Activated naive CD4-positive, alpha-beta T cell treated with anti-CD3 and anti-CD28 coated beads, Interleukin-2, amount 10 ng/mL, durations not matched to agents 7 days and 5 days (primary cell): ENCODE results near the gene AK5.
A peak's percentile ranks its signal among the peaks of the same experiment; 100 is the strongest.
"Not testable (repeated sequence)": the region's sequence is repeated elsewhere in the genome, so short reads cannot be mapped to it uniquely, and the experiment has no call there.

ENCODE experiments used
- CTCF ChIA-PET: fragments of 350-600 bp; sonication (Branson Sonifier 250); formaldehyde crosslinking; loops from one replicate; lab custom pipeline; 2021; ENCODE audit warnings: antibody characterized with exemption; lab: Charles Lee
- DNase-seq: peaks from one replicate; pipeline ENCODE4 v3.0.0-alpha.2; 2020
- H3K27ac Mint-ChIP-seq: one replicate; pipeline ENCODE4 v1.8.0; 2021; ENCODE audit warnings: mild to moderate bottlenecking, moderate library complexity, mixed read lengths
- H3K27me3 Mint-ChIP-seq: one replicate; pipeline ENCODE4 v1.8.0; 2021; ENCODE audit warnings: mild to moderate bottlenecking, mixed read lengths
- H3K36me3 Mint-ChIP-seq: one replicate; pipeline ENCODE4 v1.8.0; 2021; ENCODE audit warnings: mixed read lengths
- H3K4me1 Mint-ChIP-seq: one replicate; pipeline ENCODE4 v1.8.0; 2021; ENCODE audit warnings: mixed read lengths
- H3K4me3 Mint-ChIP-seq: one replicate; pipeline ENCODE4 v1.8.0; 2021; ENCODE audit warnings: mild to moderate bottlenecking, moderate library complexity, mixed read lengths
- H3K9me3 Mint-ChIP-seq: one replicate; pipeline ENCODE4 v1.8.0; 2021; ENCODE audit warnings: mixed read lengths

AK5 gene

DNA sequence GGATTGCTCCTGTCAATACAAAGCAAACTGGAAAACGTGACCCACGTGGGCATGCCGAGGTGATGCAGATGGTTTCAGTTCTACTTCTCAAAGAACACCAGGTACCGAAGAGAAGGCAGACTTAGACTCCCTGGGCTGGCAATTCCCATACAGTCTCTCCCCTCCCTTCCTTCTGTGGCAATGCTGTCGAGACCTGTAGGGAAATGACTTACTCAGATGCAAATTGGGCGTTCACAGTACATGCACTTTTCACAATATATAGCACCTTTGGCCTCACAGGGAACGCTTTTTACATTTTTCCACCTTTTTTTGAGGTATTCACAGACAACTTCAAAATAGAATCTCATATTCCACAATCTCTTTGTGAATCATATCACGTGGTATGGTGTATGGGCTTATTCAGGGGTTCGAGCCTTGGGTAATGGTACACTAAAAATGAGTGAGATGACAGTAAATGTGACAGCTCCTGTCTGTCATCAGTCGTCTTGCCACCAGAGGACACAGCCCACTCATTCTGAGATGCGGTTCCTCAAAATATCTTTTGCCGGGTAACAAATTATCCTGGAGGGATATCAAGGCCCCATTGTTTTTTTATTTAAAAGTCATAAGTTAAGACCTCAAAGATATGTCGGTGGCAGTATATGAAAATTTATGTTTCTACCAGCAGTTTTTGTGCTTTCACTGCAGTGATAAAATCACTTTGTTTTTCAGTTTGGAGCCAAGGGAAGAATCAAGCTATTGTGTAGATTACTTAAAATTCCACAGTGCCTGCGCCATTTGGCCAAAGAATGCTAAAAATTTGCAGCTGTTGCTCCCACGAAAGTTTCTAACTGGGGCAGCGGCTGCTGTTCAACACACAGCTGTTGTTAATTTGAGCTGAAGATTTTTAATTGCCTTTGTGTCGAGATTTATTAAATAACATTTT, 232.3 kb downstream of the AK5 start:
- H3K9me3 Mint-ChIP-seq, result no peaks in the 10 kb centered on the region
- no peaks in the 10 kb centered on the region for H3K27me3 Mint-ChIP-seq
- H3K4me3 Mint-ChIP-seq, result no peak overlapping the region
- H3K36me3 Mint-ChIP-seq, result no peaks in the 10 kb centered on the region
- no peak for DNase-seq
- H3K4me1 Mint-ChIP-seq, result peaks cover 7% of the 10 kb centered on the region
- H3K27ac Mint-ChIP-seq, result no peak overlapping the region
- CTCF ChIA-PET, result no interaction called here

DNA sequence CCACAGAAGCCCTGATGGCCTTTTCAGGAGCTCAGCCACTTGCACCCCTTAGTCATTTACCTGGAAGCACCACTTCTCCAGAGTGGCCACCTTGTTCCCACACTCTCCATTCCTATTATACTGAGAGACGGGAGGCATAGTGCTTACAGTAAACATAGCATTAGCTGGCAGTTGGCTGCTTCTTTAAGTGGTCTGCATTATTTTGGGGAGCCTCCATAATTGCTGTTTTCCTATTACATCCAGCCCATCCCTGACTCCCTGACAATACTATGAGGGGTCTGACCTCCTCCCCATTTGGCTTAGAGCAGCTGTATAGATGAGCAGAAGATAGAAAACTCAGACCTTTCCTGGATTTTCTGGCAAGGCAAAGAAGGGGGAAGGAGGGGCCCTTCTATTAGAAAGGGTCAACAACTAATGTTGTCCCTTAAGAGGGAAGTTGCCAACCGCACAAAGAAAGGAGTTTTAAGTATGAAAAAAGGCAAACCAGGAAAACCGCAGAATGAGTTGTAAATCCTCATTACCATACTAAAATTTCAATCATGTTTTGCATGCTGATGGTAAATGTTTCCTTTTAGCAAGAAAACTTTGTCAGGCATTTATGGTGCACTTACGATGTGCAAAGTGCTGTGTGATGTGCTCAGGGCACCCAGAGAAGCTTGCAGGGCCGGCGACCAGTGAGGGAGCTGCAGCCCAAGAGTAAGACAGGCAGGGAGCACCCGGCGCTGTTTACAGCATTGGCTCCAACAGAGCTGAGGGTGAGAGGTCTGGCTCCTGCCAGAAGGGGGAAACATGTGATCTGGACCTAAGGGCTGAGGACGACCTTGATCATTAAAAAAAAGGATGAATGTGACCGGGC, 233.3 kb downstream of the AK5 start:
- no peaks in the 10 kb centered on the region for H3K36me3 Mint-ChIP-seq
- H3K4me3 Mint-ChIP-seq, result no peak overlapping the region
- no peaks in the 10 kb centered on the region for H3K27me3 Mint-ChIP-seq
- no peak overlapping the region for H3K27ac Mint-ChIP-seq
- CTCF ChIA-PET, result interaction anchor here (0.7 kb wide), 1 partner anchor 325 kb away, joined by 3 read pairs; no protein-coding TSS in a partner anchor
- H3K9me3 Mint-ChIP-seq, result no peaks in the 10 kb centered on the region
- DNase-seq, result no peak
- H3K4me1 Mint-ChIP-seq, result peaks cover 7% of the 10 kb centered on the region

DNA sequence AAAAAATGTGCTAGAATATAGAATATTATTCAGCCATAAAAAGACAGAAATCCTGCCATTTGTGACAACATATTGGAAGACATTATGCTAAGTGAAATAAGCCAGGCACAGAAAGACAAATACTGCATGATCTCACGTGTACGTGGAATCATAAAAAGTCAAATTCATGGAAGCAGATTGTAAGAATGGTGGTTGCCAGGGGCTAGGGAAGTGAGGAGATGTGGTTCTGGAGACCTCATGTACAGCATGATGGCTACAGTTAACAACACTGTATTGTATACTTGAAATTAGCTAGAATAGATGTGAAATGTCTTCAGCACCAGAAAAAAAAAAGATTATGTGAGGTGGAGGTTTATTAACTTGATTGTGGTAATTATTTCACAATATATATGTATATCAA, 234.3 kb downstream of the AK5 start:
- H3K27me3 Mint-ChIP-seq, result no peaks in the 10 kb centered on the region
- CTCF ChIA-PET, result no interaction called here
- no peak overlapping the region for H3K27ac Mint-ChIP-seq
- no peak overlapping the region for H3K4me3 Mint-ChIP-seq
- peaks cover 5% of the 10 kb centered on the region for H3K9me3 Mint-ChIP-seq
- no peak for DNase-seq
- H3K36me3 Mint-ChIP-seq, result peaks cover 4% of the 10 kb centered on the region
- peaks cover 7% of the 10 kb centered on the region for H3K4me1 Mint-ChIP-seq

GRCh38 chr1:77524038-77524437, 242.2 kb downstream of the AK5 start:
- Mint-ChIP-seq H3K4me1 (peaks cover 10% of the 10 kb centered on the region), H3K27me3 (no peaks in the 10 kb centered on the region), H3K9me3 (peaks cover 8% of the 10 kb centered on the region), H3K27ac (no peak overlapping the region), H3K4me3 (no peak overlapping the region), H3K36me3 (peaks cover 12% of the 10 kb centered on the region)
- CTCF ChIA-PET, result no interaction called here
- no peak for DNase-seq

DNA sequence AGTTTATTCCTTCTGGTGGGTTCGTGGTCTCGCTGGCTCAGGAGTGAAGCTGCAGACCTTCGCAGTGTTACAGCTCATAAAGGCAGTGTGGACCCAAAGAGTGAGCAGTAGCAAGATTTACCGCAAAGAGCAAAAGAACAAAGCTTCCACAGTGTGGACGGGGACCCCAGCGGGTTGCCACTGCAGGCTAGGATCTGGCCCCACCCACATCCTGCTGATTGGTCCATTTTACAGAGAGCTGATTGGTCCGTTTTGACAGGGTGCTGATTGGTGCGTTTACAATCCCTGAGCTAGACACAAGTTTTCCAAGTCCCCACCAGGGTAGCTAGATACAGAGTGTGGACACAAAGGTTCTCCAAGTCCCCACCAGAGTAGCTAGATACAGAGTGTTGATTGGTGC, 249.3 kb downstream of the AK5 start:
- H3K36me3 Mint-ChIP-seq, H3K4me1 Mint-ChIP-seq, CTCF ChIA-PET, H3K27me3 Mint-ChIP-seq, H3K4me3 Mint-ChIP-seq, H3K9me3 Mint-ChIP-seq, H3K27ac Mint-ChIP-seq, DNase-seq: not testable (repeated sequence)

GRCh38 chr1:77531596-77532280, 249.9 kb downstream of the AK5 start:
- not testable (repeated sequence) for H3K27me3 Mint-ChIP-seq, H3K4me1 Mint-ChIP-seq, DNase-seq, H3K9me3 Mint-ChIP-seq, H3K4me3 Mint-ChIP-seq, H3K36me3 Mint-ChIP-seq, H3K27ac Mint-ChIP-seq
- CTCF ChIA-PET, result interaction anchor here (1.6 kb wide), 1 partner anchor 10 kb away, joined by 3 read pairs; no protein-coding TSS in a partner anchor

DNA sequence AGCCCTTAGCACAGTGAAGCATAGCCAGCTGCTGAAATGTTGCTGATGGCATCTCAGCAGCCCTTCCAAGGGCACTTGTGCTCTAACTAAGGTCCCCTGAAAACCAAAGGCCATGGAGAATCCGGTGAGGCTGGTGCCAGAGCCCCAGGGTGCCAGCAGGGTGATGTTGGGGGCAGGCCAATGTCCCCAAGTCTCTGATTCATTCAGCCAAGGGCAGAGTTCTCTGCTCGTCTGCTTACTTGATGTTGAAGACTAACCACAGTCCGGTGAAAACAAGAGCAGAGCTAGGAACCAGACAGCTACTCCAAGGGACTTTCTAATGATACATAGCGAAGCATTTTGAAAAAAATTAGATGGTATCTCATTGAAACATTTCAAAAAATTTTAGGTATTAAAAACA, 250.8 kb downstream of the AK5 start:
- DNase-seq, result no peak
- H3K36me3 Mint-ChIP-seq, result no peaks in the 10 kb centered on the region
- CTCF ChIA-PET, result interaction anchor here (0.8 to 1.9 kb wide), 9 partner anchors 9 to 1518 kb away, joined by 3 to 10 read pairs (median 4); no protein-coding TSS in a partner anchor
- peaks cover 4% of the 10 kb centered on the region for H3K4me1 Mint-ChIP-seq
- H3K9me3 Mint-ChIP-seq, result peaks cover 3% of the 10 kb centered on the region
- H3K27me3 Mint-ChIP-seq, result no peaks in the 10 kb centered on the region
- H3K4me3 Mint-ChIP-seq, result no peak overlapping the region
- H3K27ac Mint-ChIP-seq, result no peak overlapping the region

GRCh38 chr1:77533660-77534305, 252.0 kb downstream of the AK5 start:
- Mint-ChIP-seq H3K4me1 (peaks cover 4% of the 10 kb centered on the region), H3K36me3 (no peaks in the 10 kb centered on the region), H3K9me3 (peaks cover 3% of the 10 kb centered on the region), H3K27ac (peak overlapping the region; percentile 4), H3K27me3 (no peaks in the 10 kb centered on the region), H3K4me3 (no peak overlapping the region)
- peak; percentile 71 for DNase-seq
- CTCF ChIA-PET, result interaction anchor here (0.6 to 1.9 kb wide), 13 partner anchors 8 to 1520 kb away, joined by 3 to 10 read pairs (median 4); no protein-coding TSS in a partner anchor

DNA sequence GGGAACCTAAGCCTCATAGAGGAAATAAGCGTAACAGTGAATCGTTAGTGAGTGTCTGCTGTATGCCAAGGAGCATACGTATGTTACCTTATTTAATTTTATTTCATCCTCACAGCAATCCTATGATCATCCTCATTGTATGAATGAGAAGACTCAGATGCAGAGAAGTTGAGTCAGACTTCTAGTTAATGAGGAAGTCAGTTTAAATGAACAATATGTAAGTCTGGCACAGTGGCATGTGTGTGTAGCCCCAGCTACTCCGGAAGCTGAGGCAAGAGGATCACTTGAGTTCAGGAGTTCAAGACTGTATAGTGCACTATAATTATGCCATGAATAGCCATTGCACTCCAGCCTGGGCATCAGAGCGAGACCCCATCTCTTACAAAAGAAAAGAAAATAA, 252.6 kb downstream of the AK5 start:
- no peaks in the 10 kb centered on the region for H3K36me3 Mint-ChIP-seq
- H3K4me1 Mint-ChIP-seq, result peaks cover 4% of the 10 kb centered on the region
- CTCF ChIA-PET, result interaction anchor here (1.0 to 1.9 kb wide), 2 partner anchors 11 to 52 kb away, joined by 3 to 7 read pairs; no protein-coding TSS in a partner anchor
- no peak for DNase-seq
- no peak overlapping the region for H3K27ac Mint-ChIP-seq
- no peak overlapping the region for H3K4me3 Mint-ChIP-seq
- no peaks in the 10 kb centered on the region for H3K27me3 Mint-ChIP-seq
- peaks cover 3% of the 10 kb centered on the region for H3K9me3 Mint-ChIP-seq

DNA sequence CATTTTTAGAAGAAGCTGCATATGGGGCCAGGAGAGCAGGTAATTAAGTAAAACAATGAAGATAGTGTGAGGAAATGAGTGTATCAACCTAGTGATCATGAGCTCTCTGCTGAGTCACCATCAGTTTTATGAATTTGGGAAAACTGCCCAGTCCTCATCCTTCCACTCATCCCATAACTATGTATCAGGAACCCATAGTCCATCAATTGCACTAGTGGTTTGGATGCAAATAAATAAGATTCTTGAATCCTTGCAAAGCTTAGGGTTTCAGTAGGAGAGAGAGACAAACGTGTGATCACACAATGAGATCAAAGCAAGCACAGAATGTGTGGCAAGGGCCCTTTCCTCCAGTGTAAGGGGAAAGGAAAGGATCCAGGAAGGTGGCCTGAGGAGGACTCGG, 255.0 kb downstream of the AK5 start:
- no peak overlapping the region for H3K27ac Mint-ChIP-seq

GRCh38 chr1:77538956-77539518, 257.2 kb downstream of the AK5 start:
- no peaks in the 10 kb centered on the region for H3K36me3 Mint-ChIP-seq
- H3K4me3 Mint-ChIP-seq, result no peak overlapping the region
- no peak overlapping the region for H3K27ac Mint-ChIP-seq
- peaks cover 6% of the 10 kb centered on the region for H3K4me1 Mint-ChIP-seq
- H3K27me3 Mint-ChIP-seq, result no peaks in the 10 kb centered on the region
- no peak for DNase-seq
- CTCF ChIA-PET, result no interaction called here
- H3K9me3 Mint-ChIP-seq, result no peaks in the 10 kb centered on the region

More for the DNA sequence above, 255.0 kb downstream of the AK5 start:
- CTCF ChIA-PET, result interaction anchor here (0.6 to 0.8 kb wide), 2 partner anchors 577 to 838 kb away, joined by 3 read pairs; no protein-coding TSS in a partner anchor
- Mint-ChIP-seq H3K36me3 (no peaks in the 10 kb centered on the region), H3K4me3 (no peak overlapping the region), H3K4me1 (peaks cover 10% of the 10 kb centered on the region), H3K9me3 (no peaks in the 10 kb centered on the region), H3K27me3 (no peaks in the 10 kb centered on the region)
- no peak for DNase-seq

- Mint-ChIP-seq H3K27ac (no peak overlapping the region), H3K27me3 (no peaks in the 10 kb centered on the region), H3K4me1 (peaks cover 6% of the 10 kb centered on the region), H3K9me3 (no peaks in the 10 kb centered on the region), H3K36me3 (no peaks in the 10 kb centered on the region), H3K4me3 (no peak overlapping the region)
- CTCF ChIA-PET, result interaction anchor here (0.6 kb wide), 1 partner anchor 442 kb away, joined by 3 read pairs; no protein-coding TSS in a partner anchor
- DNase-seq, result no peak
These were observed 257.8 kb downstream of the AK5 start for GRCh38 chr1:77539519-77540142.
